Neural cell (in vitro differentiated cells): Measurements from ENCODE around the gene CSNK1A1L.

Source experiments
- CTCF ChIP-seq: fragments of 450-650 bp; IDR thresholded peaks from 2 replicates; pipeline ENCODE4 v1.5.1; 2014; ENCODE audit warnings: antibody characterized with exemption, mild to moderate bottlenecking, moderate library complexity; ENCODE audit not compliant: poor library complexity, severe bottlenecking
- EP300 ChIP-seq: fragments of 450-650 bp; conservative IDR thresholded peaks from 2 replicates; pipeline ENCODE4 v1.6.1; 2014; ENCODE audit warnings: antibody characterized with exemption, mild to moderate bottlenecking, moderate library complexity; ENCODE audit not compliant: poor library complexity, severe bottlenecking
- MXI1 ChIP-seq: fragments of 450-650 bp; conservative IDR thresholded peaks from 2 replicates; pipeline ENCODE4 v1.6.1; 2014; ENCODE audit warnings: antibody characterized with exemption, mild to moderate bottlenecking; ENCODE audit not compliant: poor library complexity, severe bottlenecking

GRCh38 chr13:37138926-37139325 is 33.5 kb upstream of the CSNK1A1L start:
- TF ChIP-seq CTCF (no peak), MXI1 (no peak), EP300 (no peak)
